ENCODE measurements around the gene CD36.

CD36 gene

GRCh38 chr7:80637911-80638765 is at the start of gene CD36:
TSS of gene CD36 (plus strand) at chr7:80638642. CDS start at chr7:80646741, 8,099 bp downstream.
- DNase-seq, result no peak

- DNase-seq, result no peak
These were observed 48.8 kb upstream of the CD36 start for GRCh38 chr7:80589631-80590030.

- DNase-seq, result no peak
These were observed 46.8 kb upstream of the CD36 start for GRCh38 chr7:80591654-80592053.

GRCh38 chr7:80593869-80594586 is 44.4 kb upstream of the CD36 start:
- DNase-seq, result no peak

GRCh38 chr7:80596933-80597517 is 41.4 kb upstream of the CD36 start:
- no peak for DNase-seq

- DNase-seq, result no peak
These were observed 40.6 kb upstream of the CD36 start for GRCh38 chr7:80597875-80598274.

GRCh38 chr7:80600046-80600445 is 38.4 kb upstream of the CD36 start:
- no peak for DNase-seq

- DNase-seq, result no peak
These were observed 36.4 kb upstream of the CD36 start for GRCh38 chr7:80601999-80602398.

GRCh38 chr7:80603940-80604339 is 34.5 kb upstream of the CD36 start:
- DNase-seq, result no peak

- DNase-seq, result no peak
These were observed 34.0 kb upstream of the CD36 start for GRCh38 chr7:80604436-80604835.

- no peak for DNase-seq
These were observed 31.3 kb upstream of the CD36 start for GRCh38 chr7:80607136-80607535.

GRCh38 chr7:80608336-80608735 is 30.1 kb upstream of the CD36 start:
- DNase-seq, result no peak

- DNase-seq, result no peak
These were observed 28.7 kb upstream of the CD36 start for GRCh38 chr7:80609751-80610150.

GRCh38 chr7:80611353-80611752 is 27.1 kb upstream of the CD36 start:
- DNase-seq, result no peak

- DNase-seq, result no peak
These were observed 26.7 kb upstream of the CD36 start for GRCh38 chr7:80611779-80612178.

GRCh38 chr7:80612880-80613279 is 25.6 kb upstream of the CD36 start:
- no peak for DNase-seq

- DNase-seq, result no peak
These were observed 24.9 kb upstream of the CD36 start for GRCh38 chr7:80613519-80613918.

GRCh38 chr7:80614851-80615271 is 23.6 kb upstream of the CD36 start:
- DNase-seq, result no peak

GRCh38 chr7:80618096-80618495 is 20.3 kb upstream of the CD36 start:
- DNase-seq, result no peak

- no peak for DNase-seq
These were observed 18.7 kb upstream of the CD36 start for GRCh38 chr7:80619741-80620140.

GRCh38 chr7:80622541-80622940 is 15.9 kb upstream of the CD36 start:
- no peak for DNase-seq

GRCh38 chr7:80623503-80624252 is 14.8 kb upstream of the CD36 start:
- no peak for DNase-seq

- no peak for DNase-seq
These were observed 13.7 kb upstream of the CD36 start for GRCh38 chr7:80624763-80625162.

Measured in stimulated activated CD4-positive, alpha-beta T cell treated with anti-CD3 and anti-CD28 coated beads, Interleukin-4, amount 100 ng/mL, for 4 hours (primary cell).